HCT116 (cell line): ENCODE results near the gene BTF3L4. TPM values are rescaled to one million over a fixed set of nuclear protein-coding genes. Genes with fewer than 3 reads are reported as not detected.

Experiments
- ATAC-seq: fragments of 200-7000 bp; cut with Tn5 transposase; 2 replicates; pipeline ENCODE4 v1.9.1; 2020; ENCODE audit warnings: mild to moderate bottlenecking, moderate library complexity
- BruUV-seq: library from RNA; stranded (reverse); fragments of 400-500 nt; replicated peaks from 2 replicates; lab custom pipeline; 2021; lab: Mats Ljungman, UMichigan
- CTCF ChIA-PET: fragments of 300-600 bp; sonication (Branson Sonifier 250); formaldehyde crosslinking; loops from one replicate; lab custom pipeline; 2021; ENCODE audit warnings: antibody characterized with exemption; lab: Charles Lee
- POLR2A ChIA-PET: fragments of 300-600, 350-600 bp; sonication (Branson Sonifier 250); formaldehyde crosslinking; loops from one replicate; lab custom pipeline; 2021; ENCODE audit warnings: antibody characterized with exemption; lab: Charles Lee
- RAD21 ChIA-PET, 2 experiments: fragments of 300-600 bp; sonication (Branson Sonifier 250); formaldehyde crosslinking; loops; one replicate each; lab custom pipeline; 2023; ENCODE audit warnings: low total read pairs in 2 of 2; ENCODE audit not compliant: uncharacterized antibody in 2 of 2, unreplicated experiment in 2 of 2, low non-redundant PET in 1 of 2; lab: Charles Lee
- DNase-seq: peaks from one replicate; pipeline ENCODE4 v3.0.0-alpha.2; 2010; ENCODE audit warnings: low read depth, low spot score
- H2AFZ ChIP-seq: fragments of 200-600 bp; shearing (Covaris generic), sonication (generic); 2 replicates; pipeline ENCODE4 v1.6.1; 2017; ENCODE audit warnings: low read depth, mixed run types, mixed read lengths, antibody characterized with exemption, low read length; ENCODE audit not compliant: poor library complexity, severe bottlenecking
- H3K27ac ChIP-seq: 2 replicates; pipeline ENCODE4 v1.5.1; 2012; ENCODE audit warnings: low read depth, low read length
- H3K27me3 ChIP-seq: fragments of 200-600 bp; sonication (generic); 2 replicates; pipeline ENCODE4 v1.6.1; 2016; ENCODE audit warnings: mixed run types, low read length, mixed read lengths; ENCODE audit not compliant: insufficient read depth
- H3K36me3 ChIP-seq, 2 experiments: fragments of 200-500 bp in 1 of 2; fragments of 200-600 bp in 1 of 2; sonication (Bioruptor generic) in 1 of 2; sonication (generic) in 1 of 2; 2 replicates each; pipeline versions ENCODE4 v1.5.1 to v1.6.1; 2014 to 2016; ENCODE audit warnings: low read length in 2 of 2, inconsistent platforms in 1 of 2, mixed read lengths in 1 of 2, mixed run types in 1 of 2; ENCODE audit not compliant: insufficient read depth in 2 of 2, control insufficient read depth in 1 of 2
- H3K4me1 ChIP-seq, 2 experiments: fragments of 200-600 bp in 1 of 2; sonication (generic) in 1 of 2; 2 replicates each; pipeline versions ENCODE4 v1.5.1 to v1.6.1; 2012 to 2017; ENCODE audit warnings: low read length in 2 of 2, inconsistent platforms in 1 of 2, mild to moderate bottlenecking in 1 of 2, mixed read lengths in 1 of 2, mixed run types in 1 of 2, moderate library complexity in 1 of 2; ENCODE audit not compliant: insufficient read depth in 2 of 2, control insufficient read depth in 1 of 2
- H3K4me2 ChIP-seq: fragments of 200-600 bp; sonication (generic); 2 replicates; pipeline ENCODE4 v1.6.1; 2017; ENCODE audit warnings: mixed run types, low read length, mixed read lengths
- H3K4me3 ChIP-seq, 2 experiments: fragments of 200-600 bp in 1 of 2; sonication (generic) in 1 of 2; replicated peaks in 1 of 2; 2 replicates each; pipeline ENCODE4 v1.5.1; 2011 to 2016; ENCODE audit warnings: low read length in 2 of 2, control low read depth in 1 of 2, low read depth in 1 of 2, mild to moderate bottlenecking in 1 of 2, mixed read lengths in 1 of 2, mixed run types in 1 of 2
- H3K79me2 ChIP-seq: fragments of 200-600 bp; sonication (generic); 2 replicates; pipeline ENCODE4 v1.6.1; 2017; ENCODE audit warnings: mild to moderate bottlenecking, mixed run types, low read length, moderate library complexity, mixed read lengths; ENCODE audit not compliant: insufficient read depth
- H3K9ac ChIP-seq: fragments of 200-600 bp; sonication (generic); 2 replicates; pipeline ENCODE4 v1.6.1; 2016; ENCODE audit warnings: low read length, mixed read lengths
- H3K9me2 ChIP-seq: fragments of 200-600 bp; sonication (generic), shearing (Covaris generic); 2 replicates; pipeline ENCODE4 v1.6.1; 2017; ENCODE audit warnings: mixed run types, mild to moderate bottlenecking, moderate library complexity; ENCODE audit not compliant: insufficient read depth
- H3K9me3 ChIP-seq, 2 experiments: fragments of 200-500 bp in 1 of 2; fragments of 200-600 bp in 1 of 2; sonication (Bioruptor generic) in 1 of 2; sonication (generic) in 1 of 2; 2 replicates each; pipeline ENCODE4 v1.6.1; 2014 to 2017; ENCODE audit warnings: low read length in 2 of 2, mixed read lengths in 2 of 2, inconsistent platforms in 1 of 2, low read depth in 1 of 2, mild to moderate bottlenecking in 1 of 2, mixed run types in 1 of 2, moderate library complexity in 1 of 2; ENCODE audit not compliant: control insufficient read depth in 1 of 2, insufficient read depth in 1 of 2
- H4K20me1 ChIP-seq: fragments of 200-600 bp; sonication (generic), shearing (Covaris generic); 2 replicates; pipeline ENCODE4 v1.6.1; 2017; ENCODE audit warnings: mixed run types, mild to moderate bottlenecking, moderate library complexity; ENCODE audit not compliant: insufficient read depth
- CBX3 ChIP-seq: IDR thresholded peaks from 2 replicates; pipeline ENCODE4 v1.6.1; 2012; ENCODE audit warnings: low read depth
- CEBPB ChIP-seq: IDR thresholded peaks from 2 replicates; pipeline ENCODE4 v1.6.1; 2012; ENCODE audit warnings: low read depth
- CTCF ChIP-seq, 3 experiments: fragments of 200-600 bp in 1 of 3; sonication (generic) in 1 of 3; IDR thresholded peaks in 2 of 3; conservative IDR thresholded peaks in 1 of 3; 2 replicates each; pipeline ENCODE4 v1.5.1; 2012 to 2017; ENCODE audit warnings: low read depth in 2 of 3, low read length in 2 of 3, antibody characterized with exemption in 1 of 3, borderline replicate concordance in 1 of 3, control low read depth in 1 of 3, mild to moderate bottlenecking in 1 of 3, mixed read lengths in 1 of 3, mixed run types in 1 of 3, moderate library complexity in 1 of 3; ENCODE audit not compliant: insufficient read depth in 1 of 3
- EZH2 ChIP-seq: fragments of 200-600 bp; sonication (generic); IDR thresholded peaks from 2 replicates; pipeline ENCODE4 v1.6.1; 2017; ENCODE audit warnings: antibody characterized with exemption, mixed run types
- EZH2phosphoT487 ChIP-seq: fragments of 200-600 bp; IDR thresholded peaks from 2 replicates; pipeline ENCODE4 v1.6.1; 2018; ENCODE audit warnings: antibody characterized with exemption, borderline replicate concordance
- FOSL1 ChIP-seq: IDR thresholded peaks from 2 replicates; pipeline ENCODE4 v1.6.1; 2012; ENCODE audit warnings: low read depth
- MAX ChIP-seq: IDR thresholded peaks from 2 replicates; pipeline ENCODE4 v1.6.1; 2012
- POLR2A ChIP-seq: IDR thresholded peaks from 2 replicates; pipeline ENCODE4 v1.7.0; 2011; ENCODE audit warnings: borderline replicate concordance; ENCODE audit not compliant: insufficient read depth, insufficient read length; ENCODE audit errors: extremely low read depth
- POLR2AphosphoS5 ChIP-seq: IDR thresholded peaks from 2 replicates; pipeline ENCODE4 v1.6.1; 2011; ENCODE audit warnings: mild to moderate bottlenecking, low read depth, low read length, moderate library complexity
- RAD21 ChIP-seq: IDR thresholded peaks from 2 replicates; pipeline ENCODE4 v1.6.1; 2012; ENCODE audit warnings: low read depth, mild to moderate bottlenecking
- SIN3A ChIP-seq: IDR thresholded peaks from 2 replicates; pipeline ENCODE4 v1.6.1; 2012; ENCODE audit warnings: low read depth
- SRF ChIP-seq: IDR thresholded peaks from 2 replicates; pipeline ENCODE4 v1.6.1; 2012; ENCODE audit warnings: low read depth
- YY1 ChIP-seq: IDR thresholded peaks from 2 replicates; pipeline ENCODE4 v1.6.1; 2011; ENCODE audit warnings: low read length, low read depth, moderate library complexity, mild to moderate bottlenecking; ENCODE audit not compliant: insufficient replicate concordance; ENCODE audit errors: extremely low read depth
- intact Hi-C: fragments of 100-400 bp; cut with micrococcal nuclease; formaldehyde crosslinking; loops from 2 replicates; pipeline ENCODE4 v1.10.0; 2022
- total RNA-seq: library from RNA; stranded (reverse); gene quantifications from one replicate; pipeline ENCODE4 v1.2.1, GENCODE V29; 2021; ENCODE audit not compliant: unreplicated experiment

BTF3L4 gene
- total RNA-seq, 1 experiment from 2014 or later = 56.6 TPM

DNA sequence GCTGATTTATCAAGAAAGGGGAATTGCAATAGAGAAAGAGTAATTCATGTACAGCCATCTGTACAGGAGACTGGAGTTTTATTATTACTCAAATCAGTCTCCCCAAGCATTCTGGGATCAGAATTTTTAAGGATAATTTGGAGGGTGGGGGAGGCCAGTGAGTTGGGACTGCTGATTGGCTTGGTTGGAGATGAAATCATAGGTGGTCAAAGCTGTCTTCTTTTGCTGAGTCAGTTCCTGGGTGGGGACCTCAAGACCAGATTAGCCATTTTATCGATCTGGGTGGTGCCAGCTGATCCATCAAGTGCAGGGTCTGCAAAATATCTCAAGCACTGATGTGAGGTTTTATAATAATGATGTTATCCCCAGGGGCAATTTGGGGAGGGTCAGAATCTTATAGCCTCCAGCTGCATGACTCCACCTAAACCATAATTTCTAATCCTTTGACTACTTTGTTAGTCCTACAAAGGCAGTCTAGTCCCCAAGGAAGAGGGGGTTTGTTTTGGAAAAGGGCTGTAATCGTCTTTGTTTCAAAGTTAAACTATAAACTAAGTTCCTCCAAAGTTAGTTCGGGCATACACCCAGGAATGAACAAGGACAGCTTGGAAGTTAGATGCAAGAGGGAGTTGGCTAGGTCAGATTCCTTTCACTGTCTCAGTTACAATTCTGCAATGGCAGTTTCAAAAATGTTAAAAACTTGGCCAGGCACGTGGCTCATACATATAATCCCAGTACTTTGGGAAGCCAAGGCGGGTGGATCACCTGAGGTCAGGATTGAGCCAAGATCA, 48.7 kb upstream of the BTF3L4 start:
- ChIA-PET RAD21 (no interaction called here), CTCF (no interaction called here), POLR2A (no interaction called here)
- Histone ChIP-seq H3K79me2 (no peaks in the 10 kb centered on the region), H3K4me1 (no peaks in the 10 kb centered on the region), H4K20me1 (no peaks in the 10 kb centered on the region), H3K4me2 (no peak overlapping the region), H3K27me3 (no peaks in the 10 kb centered on the region), H3K9me2 (no peaks in the 10 kb centered on the region), H2AFZ (no peak overlapping the region), H3K4me3 (no peak overlapping the region), H3K27ac (no peak overlapping the region), H3K36me3 (no peaks in the 10 kb centered on the region), H3K9me3 (no peaks in the 10 kb centered on the region), H3K9ac (no peak overlapping the region)
- intact Hi-C loops = loop anchor here (10.0 kb wide), 1 partner anchor 383 kb away; no protein-coding TSS in a partner anchor
- DNase-seq (no peak), ATAC-seq (no peak)
- TF ChIP-seq SIN3A = no peak
- no peak for TF ChIP-seq FOSL1
- no peak for TF ChIP-seq CBX3
- no TSS peak for BruUV-seq

DNA sequence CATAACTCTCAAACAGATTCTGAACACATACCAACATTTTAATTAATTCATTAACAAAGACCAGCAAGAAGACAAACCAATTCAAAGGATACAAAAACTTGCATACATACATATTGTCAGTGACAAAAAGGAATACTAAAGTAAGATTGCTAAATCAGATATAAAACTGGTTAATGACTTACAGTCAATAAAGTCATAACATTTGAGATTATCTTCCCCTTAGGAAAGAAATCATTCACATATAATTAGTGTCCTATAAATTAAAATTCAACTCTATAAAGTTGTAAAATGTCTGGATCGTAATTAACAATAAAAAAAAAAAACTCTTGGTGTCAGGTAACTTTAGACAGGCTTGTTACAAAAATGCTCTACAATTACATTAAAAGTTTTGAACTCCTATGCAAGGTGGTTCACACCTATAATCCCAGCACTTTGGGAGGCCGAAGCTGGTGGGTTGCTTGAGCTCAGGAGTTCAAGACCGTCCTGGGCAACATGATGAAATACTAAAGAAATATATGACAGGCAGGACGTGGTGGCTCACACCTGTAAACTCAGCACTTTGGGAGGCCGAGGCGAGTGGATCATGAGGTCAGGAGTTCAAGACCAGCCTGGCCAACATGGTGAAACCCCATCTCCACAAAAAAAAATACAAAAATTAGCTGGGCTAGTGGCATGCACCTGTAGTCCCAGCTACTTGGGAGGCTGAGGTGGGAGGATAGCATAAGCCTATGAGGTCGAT, 47.9 kb upstream of the BTF3L4 start:
- POLR2A ChIA-PET = no interaction called here

More for the DNA sequence above, 47.9 kb upstream of the BTF3L4 start:
- Histone ChIP-seq H3K4me3 (no peak overlapping the region), H3K27ac (no peak overlapping the region), H3K9me3 (no peaks in the 10 kb centered on the region), H3K9ac (no peak overlapping the region), H2AFZ (no peak overlapping the region), H3K27me3 (no peaks in the 10 kb centered on the region), H3K79me2 (no peaks in the 10 kb centered on the region), H3K9me2 (no peaks in the 10 kb centered on the region), H4K20me1 (no peaks in the 10 kb centered on the region), H3K4me2 (no peak overlapping the region), H3K4me1 (no peaks in the 10 kb centered on the region), H3K36me3 (no peaks in the 10 kb centered on the region)
- ChIA-PET CTCF (no interaction called here), RAD21 (no interaction called here)
- TF ChIP-seq EZH2phosphoT487 (no peak), MAX (no peak), SRF (no peak), POLR2AphosphoS5 (no peak), YY1 (no peak), EZH2 (no peak), CBX3 (no peak), POLR2A (no peak), CEBPB (no peak), RAD21 (no peak), CTCF (IDR thresholded peaks at IDR 0.05 in 2 of 3, conservative IDR thresholded peaks at IDR 0.05 in 1 of 3; ENCODE audit: borderline replicate concordance in 1 of 3, insufficient read depth in 1 of 3, low read depth in 2 of 3, low read length in 2 of 3) (no peak)
- ATAC-seq (no peak), DNase-seq (no peak)
- intact Hi-C loops = loop anchor here (10.0 kb wide), 1 partner anchor 383 kb away; no protein-coding TSS in a partner anchor
- BruUV-seq = no TSS peak
